Skeletal muscle satellite cell (primary cell): ENCODE data around the gene IST1.
"Not testable (repeated sequence)": the region's sequence is repeated elsewhere in the genome, so short reads cannot be mapped to it uniquely, and the experiment has no call there.

Experiments used
- H3K27me3 ChIP-seq: 2 replicates; pipeline ENCODE4 v1.7.0; 2013; ENCODE audit warnings: low read length; ENCODE audit not compliant: control insufficient read depth, insufficient read depth
- H3K36me3 ChIP-seq: 2 replicates; pipeline ENCODE4 v1.7.0; 2013; ENCODE audit warnings: mild to moderate bottlenecking, control low read depth, low read length; ENCODE audit not compliant: insufficient read depth
- H3K4me1 ChIP-seq: 2 replicates; pipeline ENCODE4 v1.7.0; 2013; ENCODE audit warnings: low read length; ENCODE audit not compliant: control insufficient read depth, insufficient read depth
- H3K4me2 ChIP-seq: 2 replicates; pipeline ENCODE4 v1.7.0; 2013; ENCODE audit warnings: mild to moderate bottlenecking, low read length
- H3K4me3 ChIP-seq: 2 replicates; pipeline ENCODE4 v1.7.0; 2013; ENCODE audit warnings: low read length
- H3K9ac ChIP-seq: 2 replicates; pipeline ENCODE4 v1.7.0; 2013; ENCODE audit warnings: mild to moderate bottlenecking, low read depth, low read length, moderate library complexity
- H3K9me3 ChIP-seq: replicated peaks from 2 replicates; pipeline ENCODE4 v1.7.0; 2013; ENCODE audit warnings: mild to moderate bottlenecking, control low read depth, low read length

Gene IST1

GRCh38 chr16:71859762-71860521, 35.4 kb upstream of the IST1 start:
- Histone ChIP-seq H3K9ac (no peak overlapping the region), H3K27me3 (no peaks in the 10 kb centered on the region), H3K4me1 (no peaks in the 10 kb centered on the region), H3K4me2 (no peak overlapping the region), H3K36me3 (peaks cover 21% of the 10 kb centered on the region), H3K9me3 (no peaks in the 10 kb centered on the region), H3K4me3 (no peak overlapping the region)

- no peak overlapping the region for H3K4me3 ChIP-seq
- no peaks in the 10 kb centered on the region for H3K9me3 ChIP-seq
- H3K27me3 ChIP-seq, result no peaks in the 10 kb centered on the region
- no peaks in the 10 kb centered on the region for H3K4me1 ChIP-seq
- H3K36me3 ChIP-seq, result peaks cover 14% of the 10 kb centered on the region
- no peak overlapping the region for H3K9ac ChIP-seq
- no peak overlapping the region for H3K4me2 ChIP-seq
These were observed 31.3 kb upstream of the IST1 start for GRCh38 chr16:71863995-71864394.

GRCh38 chr16:71865173-71865863, 30.0 kb upstream of the IST1 start:
- Histone ChIP-seq H3K4me3 (no peak overlapping the region), H3K27me3 (no peaks in the 10 kb centered on the region), H3K9me3 (no peaks in the 10 kb centered on the region), H3K36me3 (peaks cover 10% of the 10 kb centered on the region), H3K9ac (no peak overlapping the region), H3K4me1 (no peaks in the 10 kb centered on the region), H3K4me2 (no peak overlapping the region)

GRCh38 chr16:71867175-71867574, 28.2 kb upstream of the IST1 start:
- not testable (repeated sequence) for H3K4me1 ChIP-seq, H3K27me3 ChIP-seq, H3K9ac ChIP-seq, H3K4me2 ChIP-seq, H3K9me3 ChIP-seq, H3K4me3 ChIP-seq, H3K36me3 ChIP-seq

- no peaks in the 10 kb centered on the region for H3K27me3 ChIP-seq
- H3K4me1 ChIP-seq, result no peaks in the 10 kb centered on the region
- H3K36me3 ChIP-seq, result peaks cover 4% of the 10 kb centered on the region
- H3K9me3 ChIP-seq, result no peaks in the 10 kb centered on the region
- no peak overlapping the region for H3K4me2 ChIP-seq
- H3K4me3 ChIP-seq, result no peak overlapping the region
- no peak overlapping the region for H3K9ac ChIP-seq
These were observed 27.4 kb upstream of the IST1 start for GRCh38 chr16:71867939-71868338.

- no peak overlapping the region for H3K4me2 ChIP-seq
- no peak overlapping the region for H3K9ac ChIP-seq
- no peaks in the 10 kb centered on the region for H3K4me1 ChIP-seq
- H3K27me3 ChIP-seq, result no peaks in the 10 kb centered on the region
- H3K36me3 ChIP-seq, result peaks cover 4% of the 10 kb centered on the region
- no peaks in the 10 kb centered on the region for H3K9me3 ChIP-seq
- H3K4me3 ChIP-seq, result no peak overlapping the region
These were observed 26.2 kb upstream of the IST1 start for GRCh38 chr16:71869089-71869488.

GRCh38 chr16:71870818-71871217, 24.5 kb upstream of the IST1 start:
- H3K4me3 ChIP-seq, result no peak overlapping the region
- H3K4me2 ChIP-seq, result no peak overlapping the region
- H3K9me3 ChIP-seq, result no peaks in the 10 kb centered on the region
- no peaks in the 10 kb centered on the region for H3K4me1 ChIP-seq
- no peaks in the 10 kb centered on the region for H3K27me3 ChIP-seq
- H3K9ac ChIP-seq, result no peak overlapping the region
- peaks cover 4% of the 10 kb centered on the region for H3K36me3 ChIP-seq

GRCh38 chr16:71873199-71873598, 22.1 kb upstream of the IST1 start:
- no peaks in the 10 kb centered on the region for H3K9me3 ChIP-seq
- H3K9ac ChIP-seq, result no peak overlapping the region
- no peaks in the 10 kb centered on the region for H3K4me1 ChIP-seq
- peaks cover 4% of the 10 kb centered on the region for H3K36me3 ChIP-seq
- H3K4me2 ChIP-seq, result no peak overlapping the region
- H3K27me3 ChIP-seq, result no peaks in the 10 kb centered on the region
- H3K4me3 ChIP-seq, result no peak overlapping the region

- Histone ChIP-seq H3K4me2 (no peak overlapping the region), H3K36me3 (peaks cover 16% of the 10 kb centered on the region), H3K4me3 (no peak overlapping the region), H3K9ac (no peak overlapping the region), H3K4me1 (peaks cover 9% of the 10 kb centered on the region), H3K9me3 (no peaks in the 10 kb centered on the region), H3K27me3 (no peaks in the 10 kb centered on the region)
These were observed 16.4 kb upstream of the IST1 start for GRCh38 chr16:71878911-71879310.

- H3K4me3 ChIP-seq, result no peak overlapping the region
- H3K4me1 ChIP-seq, result peaks cover 11% of the 10 kb centered on the region
- H3K9ac ChIP-seq, result no peak overlapping the region
- H3K36me3 ChIP-seq, result peaks cover 12% of the 10 kb centered on the region
- no peaks in the 10 kb centered on the region for H3K27me3 ChIP-seq
- no peaks in the 10 kb centered on the region for H3K9me3 ChIP-seq
- no peak overlapping the region for H3K4me2 ChIP-seq
These were observed 15.2 kb upstream of the IST1 start for GRCh38 chr16:71880176-71880575.

GRCh38 chr16:71882505-71883167, 12.7 kb upstream of the IST1 start:
- H3K4me3 ChIP-seq, result peak overlapping the region; percentile 88
- peak overlapping the region; percentile 99 for H3K4me2 ChIP-seq
- no peaks in the 10 kb centered on the region for H3K9me3 ChIP-seq
- peaks cover 11% of the 10 kb centered on the region for H3K4me1 ChIP-seq
- H3K9ac ChIP-seq, result peak overlapping the region; percentile 93
- H3K27me3 ChIP-seq, result no peaks in the 10 kb centered on the region
- H3K36me3 ChIP-seq, result peaks cover 12% of the 10 kb centered on the region
